Measurements from ENCODE around the gene MPL.

Gene MPL

DNA sequence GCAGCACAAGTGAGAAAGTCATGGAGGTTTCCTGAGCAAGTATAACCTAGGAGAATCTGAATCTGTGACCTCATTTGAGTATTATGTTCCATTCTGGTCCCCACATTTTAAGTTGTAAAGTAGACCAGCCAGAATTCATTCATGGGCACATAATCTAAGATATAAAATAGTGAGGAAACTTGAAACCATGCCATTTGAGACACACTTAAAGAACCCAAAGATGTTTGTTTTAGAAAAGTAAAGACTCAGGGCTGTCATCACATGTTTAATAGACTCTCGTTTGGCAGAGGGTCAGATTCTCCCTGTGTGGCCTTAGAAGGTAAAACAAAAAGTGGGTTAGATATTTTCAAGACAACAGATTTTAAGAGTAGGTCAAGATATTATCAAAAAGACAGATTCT, 58.4 kb downstream of the MPL start (continued):
- TF ChIP-seq ZNF639 (tag by site-specific recombination; IDR thresholded peaks at IDR 0.05) (no peak), ZNF549 (tag by site-specific recombination; IDR thresholded peaks at IDR 0.05) (no peak), ZNF16 (tag by site-specific recombination; IDR thresholded peaks at IDR 0.05; ENCODE audit: low read depth) (no peak), TCF7L2 (IDR thresholded peaks at IDR 0.05; ENCODE audit: borderline replicate concordance, low read depth, low read length) (no peak), ZNF398 (tag by site-specific recombination; IDR thresholded peaks at IDR 0.05) (no peak), ZBTB1 (tag by site-specific recombination; IDR thresholded peaks at IDR 0.05) (no peak), ZNF157 (tag by site-specific recombination; IDR thresholded peaks at IDR 0.05) (no peak), ZBTB44 (tag by site-specific recombination; IDR thresholded peaks at IDR 0.05) (peak; percentile 78), ZNF610 (tag by site-specific recombination; IDR thresholded peaks at IDR 0.05; ENCODE audit: borderline replicate concordance) (peak; percentile 37; the same call in 1 of the 2 replicates), ZNF214 (tag by site-specific recombination; IDR thresholded peaks at IDR 0.05; ENCODE audit: borderline replicate concordance) (no peak), ZNF660 (tag by site-specific recombination; IDR thresholded peaks at IDR 0.05) (no peak), OVOL3 (tag by site-specific recombination; IDR thresholded peaks at IDR 0.05) (peak; percentile 73; the same call in 1 of the 2 replicates), ZNF830 (tag by site-specific recombination; IDR thresholded peaks at IDR 0.05; ENCODE audit: low read depth) (no peak), ZNF350 (tag by site-specific recombination; IDR thresholded peaks at IDR 0.05) (no peak), RBAK (tag by site-specific recombination; IDR thresholded peaks at IDR 0.05) (no peak), ZNF837 (tag by site-specific recombination; IDR thresholded peaks at IDR 0.05) (no peak), ZSCAN4 (tag by site-specific recombination; IDR thresholded peaks at IDR 0.05) (0 out of 2 replicates have a peak, but pooled peaks have one; percentile 13), ZNF664 (tag by site-specific recombination; IDR thresholded peaks at IDR 0.05) (peak; percentile 84), ZBTB7A (tag by site-specific recombination; IDR thresholded peaks at IDR 0.05; ENCODE audit: low read depth) (no peak), ZNF670 (tag by site-specific recombination; IDR thresholded peaks at IDR 0.05; ENCODE audit: low read depth) (no peak), KLF10 (tag by site-specific recombination; IDR thresholded peaks at IDR 0.05) (0 out of 2 replicates have a peak, but pooled peaks have one; percentile 33), ZNF335 (tag by site-specific recombination; conservative IDR thresholded peaks at IDR 0.05) (no peak), CTCF (tag by site-specific recombination; IDR thresholded peaks at IDR 0.05) (no peak), ZNF48 (tag by site-specific recombination; IDR thresholded peaks at IDR 0.05) (no peak), ZNF184 (tag by site-specific recombination; IDR thresholded peaks at IDR 0.05) (no peak), ZNF133 (tag by site-specific recombination; IDR thresholded peaks at IDR 0.05) (no peak), ZNF558 (tag by site-specific recombination; IDR thresholded peaks at IDR 0.05) (no peak), ZNF692 (tag by site-specific recombination; IDR thresholded peaks at IDR 0.05) (peak; percentile 70), ZNF658 (tag by site-specific recombination; IDR thresholded peaks at IDR 0.05) (no peak)
- TF ChIP-seq, protein P1, sequence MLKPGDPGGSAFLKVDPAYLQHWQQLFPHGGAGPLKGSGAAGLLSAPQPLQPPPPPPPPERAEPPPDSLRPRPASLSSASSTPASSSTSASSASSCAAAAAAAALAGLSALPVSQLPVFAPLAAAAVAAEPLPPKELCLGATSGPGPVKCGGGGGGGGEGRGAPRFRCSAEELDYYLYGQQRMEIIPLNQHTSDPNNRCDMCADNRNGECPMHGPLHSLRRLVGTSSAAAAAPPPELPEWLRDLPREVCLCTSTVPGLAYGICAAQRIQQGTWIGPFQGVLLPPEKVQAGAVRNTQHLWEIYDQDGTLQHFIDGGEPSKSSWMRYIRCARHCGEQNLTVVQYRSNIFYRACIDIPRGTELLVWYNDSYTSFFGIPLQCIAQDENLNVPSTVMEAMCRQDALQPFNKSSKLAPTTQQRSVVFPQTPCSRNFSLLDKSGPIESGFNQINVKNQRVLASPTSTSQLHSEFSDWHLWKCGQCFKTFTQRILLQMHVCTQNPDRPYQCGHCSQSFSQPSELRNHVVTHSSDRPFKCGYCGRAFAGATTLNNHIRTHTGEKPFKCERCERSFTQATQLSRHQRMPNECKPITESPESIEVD (tag by site-specific recombination; IDR thresholded peaks at IDR 0.05): peak; percentile 99

All from HEK293 (cell line).